Right lobe of liver (tissue), 6 donors: ENCODE measurements around the gene CDH12. TPM values are rescaled to one million over a fixed set of nuclear protein-coding genes. Genes with fewer than 3 reads are reported as not detected.
"Not testable (repeated sequence)": the region's sequence is repeated elsewhere in the genome, so short reads cannot be mapped to it uniquely, and the experiment has no call there.

Source experiments
- ATAC-seq, 4 donors: fragments of 200-7000 bp; cut with Tn5 transposase; one replicate each; pipeline ENCODE4 v1.9.1; 2020; ENCODE audit warnings: mild to moderate bottlenecking in 4 of 4, moderate library complexity in 4 of 4
- DNase-seq, 3 donors: peaks; one replicate each; pipeline ENCODE4 v3.0.0-alpha.2; 2020
- H3K27ac ChIP-seq, 3 donors: fragments of 200-600 bp; one replicate each; pipeline ENCODE4 v1.8.0; 2022
- H3K27me3 ChIP-seq, 2 donors: fragments of 200-600 bp; one replicate each; pipeline ENCODE4 v1.8.0; 2022
- H3K36me3 ChIP-seq, 4 donors: fragments of 200-600 bp; sonication (generic) in 1 of 4; one replicate each; pipeline versions ENCODE4 v1.5.1 to v1.8.0; 2017 to 2022; ENCODE audit warnings: control low read depth in 1 of 4
- H3K4me1 ChIP-seq, 4 donors: fragments of 200-600 bp; sonication (generic) in 1 of 4; one replicate each; pipeline versions ENCODE4 v1.5.1 to v1.8.0; 2017 to 2022; ENCODE audit warnings: control low read depth in 1 of 4
- H3K4me3 ChIP-seq, 3 donors: fragments of 200-600 bp; one replicate each; pipeline ENCODE4 v1.8.0; 2022
- H3K9me3 ChIP-seq, 4 donors: fragments of 200-600 bp; sonication (generic) in 1 of 4; one replicate each; pipeline versions ENCODE4 v1.5.1 to v1.8.0; 2017 to 2022; ENCODE audit warnings: control low read depth in 1 of 4
- WGBS: methylation state at CpG from one replicate; pipeline ENCODE4 v1.1.6; 2018; ENCODE audit warnings: low coverage, low lambda C conversion rate; ENCODE audit not compliant: insufficient coverage; ENCODE audit errors: missing lambda C conversion rate; 5-methylcytosine and 5-hydroxymethylcytosine counted together
- intact Hi-C, 2 donors: fragments of 100-400 bp; cut with DNase I; formaldehyde crosslinking; loops; one replicate each; pipeline versions ENCODE4 v1.11.2 to v1.14.1; 2022
- total RNA-seq, 6 experiments: library from RNA; depleted of rRNA in 2 of 6; stranded (reverse); fragments of >200 nt in 2 of 6; fragmentation: NEBNext Ultra II Directional in 3 of 6; extraction: Animal tissue kit (Norgen Biotek cat#: 25700) in 3 of 6; gene quantifications; one replicate each; pipeline versions ENCODE4 v1.1.0 to v1.2.4, GENCODE V29; 2016 to 2023
- donor health status: DM: no; HTN: yes; CAD: no.
- donor health status: DM: no; HTN: no; CAD: no.
- donor health status: DM: no; HTN: no; CAD: no.
- donor health status: DM: no; HTN: yes; CAD: no.
- donor health status: DM: no; HTN: yes; CAD: no.

Gene CDH12
- total RNA-seq, 6 experiments from 2014 or later, result 0.42 to 1.0 (median 0.77) TPM; not detected in 3

DNA sequence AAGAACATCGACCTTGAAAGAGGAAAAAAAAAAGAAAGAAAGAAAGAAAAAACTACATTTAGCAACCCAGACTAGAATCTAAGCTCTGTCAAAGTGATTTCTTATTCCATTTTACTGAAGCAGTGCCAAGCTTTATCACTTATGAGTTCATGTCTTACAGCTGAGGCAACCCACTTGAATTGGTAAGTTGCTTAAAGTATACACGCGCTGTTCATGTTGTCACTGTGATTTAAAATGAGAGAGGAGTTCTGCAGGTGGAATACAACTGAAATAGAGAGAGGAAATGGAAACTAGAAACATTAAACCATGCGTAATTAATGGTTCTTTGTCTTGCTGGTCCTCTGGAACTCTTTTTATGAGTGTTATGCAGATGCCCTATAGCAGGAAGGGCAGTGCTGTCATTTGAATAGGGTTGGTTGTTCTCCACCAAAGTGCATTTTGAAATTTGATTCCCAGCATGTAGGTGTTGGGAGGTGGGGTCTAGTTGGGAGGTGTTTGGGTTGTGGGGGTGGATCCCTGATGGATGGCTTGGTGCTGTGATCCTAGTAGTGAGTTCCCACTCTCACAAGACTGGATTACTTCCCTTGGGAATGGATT is 665.4 kb downstream of the CDH12 start:
- H3K27ac ChIP-seq, intact Hi-C loops, H3K9me3 ChIP-seq, H3K36me3 ChIP-seq, ATAC-seq, H3K27me3 ChIP-seq, H3K4me1 ChIP-seq, H3K4me3 ChIP-seq, DNase-seq: not testable (repeated sequence)
- WGBS, result 54% methylated on average over 4 of the region's 4 CpGs

DNA sequence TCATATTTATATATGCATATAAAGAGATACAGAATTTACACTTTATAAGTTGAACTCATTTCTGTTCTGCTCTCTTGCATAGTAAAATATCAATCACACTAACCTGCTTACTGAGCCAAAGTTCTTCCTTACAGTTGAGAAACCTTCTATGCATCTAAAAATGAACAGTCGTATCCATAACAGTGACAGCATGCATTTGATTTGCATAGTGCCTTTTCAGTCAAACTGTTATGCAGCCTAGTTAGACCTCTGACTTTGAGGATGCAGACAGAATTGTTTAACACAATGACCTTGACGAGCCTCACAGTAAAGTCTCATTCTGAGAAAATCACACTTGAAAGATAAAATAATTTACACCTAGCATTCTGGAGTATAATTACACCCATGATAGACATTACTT is 683.9 kb downstream of the CDH12 start:
- WGBS, result 0% methylated on average over 1 of the region's 2 CpGs
- DNase-seq, H3K4me1 ChIP-seq, H3K9me3 ChIP-seq, ATAC-seq, H3K4me3 ChIP-seq, H3K36me3 ChIP-seq, H3K27ac ChIP-seq, intact Hi-C loops, H3K27me3 ChIP-seq: not testable (repeated sequence)

DNA sequence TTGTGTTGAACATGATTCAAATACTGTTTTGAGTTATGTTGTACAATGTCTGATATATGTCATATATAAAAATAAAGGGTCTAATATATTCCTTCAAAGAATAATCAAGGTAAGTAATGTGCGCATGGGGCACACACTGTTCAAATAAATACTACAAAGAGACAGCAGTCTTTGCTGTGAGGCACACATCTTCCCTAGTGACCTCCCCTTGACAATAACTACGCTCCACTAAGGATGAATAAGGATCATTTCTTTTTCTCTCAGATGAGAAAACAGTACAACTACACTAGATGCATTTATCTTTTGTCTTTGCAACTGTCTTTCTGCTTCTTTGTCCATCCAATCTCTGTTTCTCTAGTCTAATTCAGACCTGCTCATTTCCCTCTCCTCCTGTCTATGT is 684.4 kb downstream of the CDH12 start:
- WGBS, result no CpG with 5 or more reads among the region's 2 CpGs
- H3K9me3 ChIP-seq, intact Hi-C loops, H3K27ac ChIP-seq, ATAC-seq, H3K4me3 ChIP-seq, H3K36me3 ChIP-seq, DNase-seq, H3K4me1 ChIP-seq, H3K27me3 ChIP-seq: not testable (repeated sequence)

DNA sequence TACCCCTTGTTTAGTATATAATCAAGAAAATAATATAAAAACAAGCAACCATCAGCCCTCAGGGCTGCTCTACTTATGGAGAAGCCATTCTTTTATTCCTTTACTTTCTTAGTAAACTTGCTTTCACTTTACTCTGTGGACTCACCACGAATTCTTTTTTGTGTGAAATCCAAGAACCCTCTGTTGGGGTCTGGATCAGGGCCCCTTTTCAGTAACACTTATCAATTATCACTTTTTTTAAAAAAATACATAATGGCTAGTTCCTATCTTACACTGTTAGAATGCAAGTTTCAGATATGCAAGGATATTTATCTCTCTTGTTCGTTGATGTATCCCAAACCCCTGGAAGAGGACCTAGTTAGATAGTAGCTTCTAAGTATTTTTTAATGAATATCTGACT is 687.2 kb downstream of the CDH12 start:
- H3K9me3 ChIP-seq, H3K36me3 ChIP-seq, H3K27ac ChIP-seq, ATAC-seq, H3K27me3 ChIP-seq, H3K4me1 ChIP-seq, intact Hi-C loops, DNase-seq, H3K4me3 ChIP-seq: not testable (repeated sequence)
- WGBS, result 25% methylated on average over 2 of the region's 2 CpGs

DNA sequence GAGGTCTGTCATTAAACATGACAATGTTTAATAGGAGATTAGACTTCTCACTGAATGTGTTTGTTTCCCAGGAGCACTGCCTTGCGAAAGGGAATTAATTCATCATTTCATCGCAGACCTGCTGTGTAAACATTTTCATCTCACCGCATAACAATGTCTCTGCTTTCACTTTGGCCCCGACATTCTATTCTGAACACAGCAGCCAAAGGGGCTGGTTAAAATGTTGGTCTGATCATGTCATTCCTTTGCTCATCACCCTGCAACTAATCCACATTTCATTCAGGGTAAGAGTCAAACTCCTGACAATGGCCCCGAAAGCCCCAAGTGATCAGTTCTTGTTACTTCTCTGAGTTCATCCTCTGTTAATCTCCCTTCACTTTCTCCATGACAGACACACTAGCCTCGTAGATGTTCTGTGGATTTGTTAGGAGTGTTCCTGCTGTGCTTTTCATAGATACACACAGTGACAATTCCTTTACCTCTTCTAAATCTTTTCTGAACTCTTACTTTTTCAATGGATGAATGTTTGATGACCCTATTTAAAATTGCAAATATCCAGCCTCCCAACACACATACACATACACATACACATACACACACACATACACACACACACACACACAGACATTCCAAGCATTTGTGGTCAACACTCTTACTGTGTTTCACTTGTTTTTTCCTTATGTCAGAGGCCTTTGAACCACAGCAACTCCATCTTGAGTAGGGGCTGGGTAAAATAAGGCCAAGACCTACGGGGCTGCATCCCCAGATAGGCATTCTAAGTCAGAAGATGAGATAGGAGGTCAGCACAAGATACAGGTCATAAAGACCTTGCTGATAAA is 688.0 kb downstream of the CDH12 start:
- intact Hi-C loops, H3K9me3 ChIP-seq, H3K27ac ChIP-seq, H3K36me3 ChIP-seq, H3K27me3 ChIP-seq, DNase-seq, H3K4me1 ChIP-seq, H3K4me3 ChIP-seq: not testable (repeated sequence)
- WGBS, result 28% methylated on average over 3 of the region's 7 CpGs
- ATAC-seq, result peak in 1 of 4 donors; percentile 37

DNA sequence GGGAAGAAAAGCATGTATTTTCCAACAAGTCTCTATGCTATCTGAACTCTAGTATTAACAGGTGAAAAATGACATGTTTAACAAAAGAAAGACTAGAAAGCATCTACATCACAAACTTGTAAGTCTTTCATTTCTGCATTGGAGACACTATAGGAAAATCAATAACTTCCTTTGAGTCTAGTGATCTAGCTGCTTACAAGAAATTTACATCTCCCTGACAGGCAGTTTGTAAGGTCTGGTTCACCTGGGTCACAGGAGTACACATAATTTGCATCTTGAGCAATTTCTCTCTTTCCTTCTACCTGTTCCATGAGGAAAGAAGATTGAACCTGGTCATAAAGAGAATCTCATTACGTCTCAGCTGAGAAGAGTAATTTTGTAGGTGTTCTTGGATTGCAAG is 696.2 kb downstream of the CDH12 start:
- DNase-seq, ATAC-seq, intact Hi-C loops, H3K4me1 ChIP-seq, H3K4me3 ChIP-seq, H3K27me3 ChIP-seq, H3K36me3 ChIP-seq, H3K9me3 ChIP-seq, H3K27ac ChIP-seq: not testable (repeated sequence)
- no CpG with 5 or more reads among the region's 1 CpG for WGBS

DNA sequence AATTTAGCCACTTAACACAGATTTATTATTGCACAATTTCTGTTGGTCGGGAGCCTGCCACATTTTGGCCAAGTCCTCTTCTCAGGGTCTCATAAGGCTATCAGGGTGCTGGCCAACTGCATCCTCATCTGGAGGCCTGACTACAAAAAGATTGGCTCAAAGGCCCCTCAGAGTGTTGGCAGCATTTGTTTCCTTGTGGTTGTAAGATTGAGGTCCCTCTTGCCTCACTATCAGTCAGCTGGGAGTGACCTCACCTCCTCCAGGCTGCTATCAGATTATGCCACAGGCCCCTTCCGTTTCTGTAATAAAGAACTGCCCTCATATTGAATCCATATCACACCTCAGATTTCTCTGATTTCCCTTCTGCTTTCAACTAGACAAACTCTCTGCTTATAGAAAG is 698.4 kb downstream of the CDH12 start:
- whole genome bisulfite sequencing, result 31% methylated on average over 2 of the region's 2 CpGs
- H3K27ac ChIP-seq, H3K36me3 ChIP-seq, DNase-seq, H3K4me3 ChIP-seq, intact Hi-C loops, H3K27me3 ChIP-seq, H3K9me3 ChIP-seq, H3K4me1 ChIP-seq, ATAC-seq: not testable (repeated sequence)

DNA sequence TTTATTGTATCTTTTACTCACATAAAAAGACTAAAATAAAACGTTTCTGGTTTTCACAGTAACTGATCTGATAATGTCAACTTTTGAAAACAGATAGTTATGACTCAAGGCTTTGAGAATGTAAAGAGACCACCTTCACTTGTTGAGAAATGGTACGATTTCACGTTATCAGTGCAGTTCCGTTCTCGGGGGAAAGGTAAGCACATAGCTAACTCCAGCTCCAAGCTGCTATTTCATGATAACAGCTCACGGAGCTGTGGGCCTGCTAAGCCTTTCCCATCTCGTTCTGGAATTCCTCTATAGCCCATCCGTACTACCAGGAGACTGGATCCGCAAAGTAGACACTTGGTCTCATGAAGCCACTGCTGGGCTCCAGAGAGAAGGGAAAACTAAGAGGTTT is 701.3 kb downstream of the CDH12 start:
- not testable (repeated sequence) for DNase-seq
- 33% methylated on average over 9 of the region's 9 CpGs for WGBS

DNA sequence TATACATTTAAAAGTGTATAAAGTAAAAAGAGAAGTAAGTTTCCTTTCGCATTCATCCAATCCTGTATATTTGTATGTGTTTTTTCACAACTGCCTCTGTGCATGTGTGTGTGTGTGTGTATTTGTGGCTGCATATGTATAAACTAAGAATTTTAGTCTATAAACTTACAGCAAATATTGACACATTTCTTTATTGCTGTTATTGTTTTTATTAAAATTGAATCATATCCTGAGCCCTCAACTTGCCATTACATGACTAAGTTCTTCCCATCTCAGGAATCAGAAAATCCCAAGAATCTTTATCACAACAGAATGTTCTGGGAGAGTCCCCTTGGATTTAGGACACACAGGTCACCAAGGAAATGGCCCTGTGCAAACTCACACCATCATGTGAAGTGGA is 712.7 kb downstream of the CDH12 start:
- 78% methylated on average over 1 of the region's 1 CpG for WGBS

More for the DNA sequence above, 701.3 kb downstream of the CDH12 start:
- intact Hi-C loops, H3K9me3 ChIP-seq, H3K27ac ChIP-seq, H3K27me3 ChIP-seq, H3K4me1 ChIP-seq, H3K4me3 ChIP-seq, ATAC-seq, H3K36me3 ChIP-seq: not testable (repeated sequence)

DNA sequence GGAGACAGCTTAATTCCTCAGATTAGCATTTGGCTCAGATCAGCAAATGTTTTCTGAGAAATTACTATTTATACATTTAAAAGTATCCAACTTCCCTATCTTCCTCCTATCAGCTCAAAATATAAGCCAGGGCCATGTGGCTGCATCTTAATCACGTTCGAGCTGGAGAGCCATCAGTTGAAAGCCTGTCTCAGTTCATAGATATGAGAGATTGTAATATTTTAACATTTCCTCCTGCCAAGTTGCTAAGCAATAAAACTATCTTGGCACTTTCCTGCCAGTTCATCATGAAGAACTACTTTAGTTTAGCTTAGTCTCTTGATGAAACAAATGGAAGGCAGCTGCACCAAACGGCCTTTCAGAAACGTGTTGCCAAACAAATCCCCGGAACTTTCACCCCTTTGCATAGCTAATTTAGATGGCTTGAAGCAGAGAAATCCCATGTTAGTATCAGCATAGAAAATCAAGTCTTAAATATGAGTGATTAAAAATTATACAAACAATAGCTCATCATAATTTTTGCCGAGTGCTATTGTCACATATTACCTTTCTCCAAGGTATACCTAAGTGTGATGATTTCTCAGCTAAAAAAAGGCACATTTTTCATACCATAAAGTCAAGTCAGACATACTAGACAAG is 713.4 kb downstream of the CDH12 start:
- not testable (repeated sequence) for ATAC-seq, H3K27me3 ChIP-seq
- 29% methylated on average over 6 of the region's 6 CpGs for WGBS

More for the DNA sequence above, 712.7 kb downstream of the CDH12 start:
- H3K4me1 ChIP-seq, H3K36me3 ChIP-seq, DNase-seq, ATAC-seq, intact Hi-C loops, H3K4me3 ChIP-seq, H3K27me3 ChIP-seq, H3K9me3 ChIP-seq, H3K27ac ChIP-seq: not testable (repeated sequence)

More for the DNA sequence above, 713.4 kb downstream of the CDH12 start:
- intact Hi-C loops, DNase-seq, H3K9me3 ChIP-seq, H3K4me3 ChIP-seq, H3K4me1 ChIP-seq, H3K36me3 ChIP-seq, H3K27ac ChIP-seq: not testable (repeated sequence)
